ENCODE measurements around the gene KDR. TPM values are rescaled to one million over a fixed set of nuclear protein-coding genes. Genes with fewer than 3 reads are reported as not detected.

Gene KDR
- total RNA-seq, 2 donors from 2014 or later = 32.5 to 52.9 TPM

GRCh38 chr4:55154290-55154880 lies 29.0 kb upstream of the KDR start:
- Histone ChIP-seq H3K4me3 (no peak overlapping the region), H3K36me3 (no peaks in the 10 kb centered on the region), H3K4me1 (no peaks in the 10 kb centered on the region), H3K27me3 (no peaks in the 10 kb centered on the region), H3K9me3 (no peaks in the 10 kb centered on the region), H3K27ac (no peak overlapping the region)
- no peak for TF ChIP-seq CTCF (IDR thresholded peaks at IDR 0.05)
- DNase-seq (ENCODE audit: low spot score) = no peak

GRCh38 chr4:55143858-55144257 lies 18.5 kb upstream of the KDR start:
- Histone ChIP-seq H3K9me3 (no peaks in the 10 kb centered on the region), H3K4me1 (no peaks in the 10 kb centered on the region), H3K27ac (no peak overlapping the region), H3K27me3 (no peaks in the 10 kb centered on the region), H3K4me3 (no peak overlapping the region), H3K36me3 (no peaks in the 10 kb centered on the region)
- TF ChIP-seq CTCF (IDR thresholded peaks at IDR 0.05) = no peak
- no peak for DNase-seq (ENCODE audit: low spot score)

- Histone ChIP-seq H3K36me3 (no peaks in the 10 kb centered on the region), H3K9me3 (no peaks in the 10 kb centered on the region), H3K27ac (no peak overlapping the region), H3K27me3 (no peaks in the 10 kb centered on the region), H3K4me1 (no peaks in the 10 kb centered on the region), H3K4me3 (no peak overlapping the region)
- no peak for DNase-seq (ENCODE audit: low spot score)
- no peak for TF ChIP-seq CTCF (IDR thresholded peaks at IDR 0.05)
Measured at GRCh38 chr4:55138367-55138766, 13.0 kb upstream of the KDR start.

GRCh38 chr4:55136634-55137033 lies 11.2 kb upstream of the KDR start:
- TF ChIP-seq CTCF (IDR thresholded peaks at IDR 0.05) = no peak
- Histone ChIP-seq H3K27ac (no peak overlapping the region), H3K27me3 (no peaks in the 10 kb centered on the region), H3K4me1 (no peaks in the 10 kb centered on the region), H3K36me3 (no peaks in the 10 kb centered on the region), H3K9me3 (no peaks in the 10 kb centered on the region), H3K4me3 (no peak overlapping the region)
- no peak for DNase-seq (ENCODE audit: low spot score)

- Histone ChIP-seq H3K27ac (no peak overlapping the region), H3K36me3 (no peaks in the 10 kb centered on the region), H3K27me3 (no peaks in the 10 kb centered on the region), H3K4me3 (no peak overlapping the region), H3K4me1 (no peaks in the 10 kb centered on the region), H3K9me3 (no peaks in the 10 kb centered on the region)
- DNase-seq (ENCODE audit: low spot score) = no peak
- no peak for TF ChIP-seq CTCF (IDR thresholded peaks at IDR 0.05)
Measured at GRCh38 chr4:55133951-55134350, 8.6 kb upstream of the KDR start.

- Histone ChIP-seq H3K9me3 (no peaks in the 10 kb centered on the region), H3K4me3 (no peak overlapping the region), H3K27me3 (no peaks in the 10 kb centered on the region), H3K36me3 (no peaks in the 10 kb centered on the region), H3K27ac (no peak overlapping the region), H3K4me1 (no peaks in the 10 kb centered on the region)
- no peak for DNase-seq (ENCODE audit: low spot score)
- TF ChIP-seq CTCF (IDR thresholded peaks at IDR 0.05) = no peak
Measured at GRCh38 chr4:55132775-55133174, 7.4 kb upstream of the KDR start.

Measured in right atrium auricular region (tissue), 2 donors.